ENCODE measurements around the gene SIPA1L3.

Gene SIPA1L3

GRCh38 chr19:38194061-38194701 lies 287.2 kb downstream of the SIPA1L3 start:
- H3K4me3 ChIP-seq (ENCODE audit: low read depth in 1 of 2, low read length in 2 of 2): no peak overlapping the region
- no peaks in the 10 kb centered on the region for H3K9me3 ChIP-seq (ENCODE audit: control insufficient read depth in 1 of 2, low read length in 2 of 2)
- no peaks in the 10 kb centered on the region for H3K27me3 ChIP-seq (ENCODE audit: low read depth, low read length)
- peaks cover 0 to 23% of the 10 kb centered on the region in 2 donors for H3K36me3 ChIP-seq (ENCODE audit: control insufficient read depth in 1 of 2, insufficient read depth in 2 of 2, low read length in 2 of 2)
- no peak overlapping the region for H3K27ac ChIP-seq (ENCODE audit: low read length)
- H3K4me1 ChIP-seq (ENCODE audit: control insufficient read depth in 1 of 2, insufficient read depth in 2 of 2, low read length in 2 of 2): no peaks in the 10 kb centered on the region

- no peak overlapping the region for H3K27ac ChIP-seq (ENCODE audit: low read length)
- no peaks in the 10 kb centered on the region for H3K4me1 ChIP-seq (ENCODE audit: control insufficient read depth in 1 of 2, insufficient read depth in 2 of 2, low read length in 2 of 2)
- H3K4me3 ChIP-seq (ENCODE audit: low read depth in 1 of 2, low read length in 2 of 2): no peak overlapping the region
- no peaks in the 10 kb centered on the region for H3K9me3 ChIP-seq (ENCODE audit: control insufficient read depth in 1 of 2, low read length in 2 of 2)
- no peaks in the 10 kb centered on the region for H3K27me3 ChIP-seq (ENCODE audit: low read depth, low read length)
- peaks cover 0 to 26% of the 10 kb centered on the region in 2 donors for H3K36me3 ChIP-seq (ENCODE audit: control insufficient read depth in 1 of 2, insufficient read depth in 2 of 2, low read length in 2 of 2)
Observed at GRCh38 chr19:38195237-38195636, 288.2 kb downstream of the SIPA1L3 start.

GRCh38 chr19:38196245-38196837 lies 289.3 kb downstream of the SIPA1L3 start:
- H3K4me1 ChIP-seq (ENCODE audit: control insufficient read depth in 1 of 2, insufficient read depth in 2 of 2, low read length in 2 of 2): no peaks in the 10 kb centered on the region
- H3K36me3 ChIP-seq (ENCODE audit: control insufficient read depth in 1 of 2, insufficient read depth in 2 of 2, low read length in 2 of 2): peaks cover 3 to 26% of the 10 kb centered on the region in 2 donors
- H3K27ac ChIP-seq (ENCODE audit: low read length): no peak overlapping the region
- no peak overlapping the region for H3K4me3 ChIP-seq (ENCODE audit: low read depth in 1 of 2, low read length in 2 of 2)
- H3K9me3 ChIP-seq (ENCODE audit: control insufficient read depth in 1 of 2, low read length in 2 of 2): no peaks in the 10 kb centered on the region
- no peaks in the 10 kb centered on the region for H3K27me3 ChIP-seq (ENCODE audit: low read depth, low read length)

- Histone ChIP-seq H3K9me3 (ENCODE audit: control insufficient read depth in 1 of 2, low read length in 2 of 2) (no peaks in the 10 kb centered on the region), H3K27ac (ENCODE audit: low read length) (no peak overlapping the region), H3K4me1 (ENCODE audit: control insufficient read depth in 1 of 2, insufficient read depth in 2 of 2, low read length in 2 of 2) (no peaks in the 10 kb centered on the region), H3K27me3 (ENCODE audit: low read depth, low read length) (no peaks in the 10 kb centered on the region), H3K36me3 (ENCODE audit: control insufficient read depth in 1 of 2, insufficient read depth in 2 of 2, low read length in 2 of 2) (peaks cover 10 to 28% of the 10 kb centered on the region in 2 donors), H3K4me3 (ENCODE audit: low read depth in 1 of 2, low read length in 2 of 2) (no peak overlapping the region)
Observed at GRCh38 chr19:38196948-38197656, 290.1 kb downstream of the SIPA1L3 start.

- peaks cover 15 to 33% of the 10 kb centered on the region in 2 donors for H3K36me3 ChIP-seq (ENCODE audit: control insufficient read depth in 1 of 2, insufficient read depth in 2 of 2, low read length in 2 of 2)
Observed at GRCh38 chr19:38197937-38198704, 291.1 kb downstream of the SIPA1L3 start.

GRCh38 chr19:38199340-38199739 lies 292.3 kb downstream of the SIPA1L3 start:
- no peaks in the 10 kb centered on the region for H3K9me3 ChIP-seq (ENCODE audit: control insufficient read depth in 1 of 2, low read length in 2 of 2)
- peaks cover 15 to 45% of the 10 kb centered on the region in 2 donors for H3K36me3 ChIP-seq (ENCODE audit: control insufficient read depth in 1 of 2, insufficient read depth in 2 of 2, low read length in 2 of 2)
- no peaks in the 10 kb centered on the region for H3K4me1 ChIP-seq (ENCODE audit: control insufficient read depth in 1 of 2, insufficient read depth in 2 of 2, low read length in 2 of 2)
- no peaks in the 10 kb centered on the region for H3K27me3 ChIP-seq (ENCODE audit: low read depth, low read length)
- no peak overlapping the region for H3K4me3 ChIP-seq (ENCODE audit: low read depth in 1 of 2, low read length in 2 of 2)
- no peak overlapping the region for H3K27ac ChIP-seq (ENCODE audit: low read length)

More at GRCh38 chr19:38197937-38198704, 291.1 kb downstream of the SIPA1L3 start:
- Histone ChIP-seq H3K4me3 (ENCODE audit: low read depth in 1 of 2, low read length in 2 of 2) (no peak overlapping the region), H3K4me1 (ENCODE audit: control insufficient read depth in 1 of 2, insufficient read depth in 2 of 2, low read length in 2 of 2) (no peaks in the 10 kb centered on the region), H3K9me3 (ENCODE audit: control insufficient read depth in 1 of 2, low read length in 2 of 2) (no peaks in the 10 kb centered on the region), H3K27ac (ENCODE audit: low read length) (no peak overlapping the region), H3K27me3 (ENCODE audit: low read depth, low read length) (no peaks in the 10 kb centered on the region)

- peaks cover 15 to 59% of the 10 kb centered on the region in 2 donors for H3K36me3 ChIP-seq (ENCODE audit: control insufficient read depth in 1 of 2, insufficient read depth in 2 of 2, low read length in 2 of 2)
Observed at GRCh38 chr19:38201731-38202130, 294.7 kb downstream of the SIPA1L3 start.

GRCh38 chr19:38202504-38202903 lies 295.5 kb downstream of the SIPA1L3 start:
- no peaks in the 10 kb centered on the region for H3K27me3 ChIP-seq (ENCODE audit: low read depth, low read length)
- no peaks in the 10 kb centered on the region for H3K9me3 ChIP-seq (ENCODE audit: control insufficient read depth in 1 of 2, low read length in 2 of 2)
- no peak overlapping the region for H3K27ac ChIP-seq (ENCODE audit: low read length)
- H3K4me3 ChIP-seq (ENCODE audit: low read depth in 1 of 2, low read length in 2 of 2): no peak overlapping the region
- peaks cover 15 to 62% of the 10 kb centered on the region in 2 donors for H3K36me3 ChIP-seq (ENCODE audit: control insufficient read depth in 1 of 2, insufficient read depth in 2 of 2, low read length in 2 of 2)
- H3K4me1 ChIP-seq (ENCODE audit: control insufficient read depth in 1 of 2, insufficient read depth in 2 of 2, low read length in 2 of 2): no peaks in the 10 kb centered on the region

More at GRCh38 chr19:38201731-38202130, 294.7 kb downstream of the SIPA1L3 start:
- no peaks in the 10 kb centered on the region for H3K4me1 ChIP-seq (ENCODE audit: control insufficient read depth in 1 of 2, insufficient read depth in 2 of 2, low read length in 2 of 2)
- no peaks in the 10 kb centered on the region for H3K9me3 ChIP-seq (ENCODE audit: control insufficient read depth in 1 of 2, low read length in 2 of 2)
- no peak overlapping the region for H3K4me3 ChIP-seq (ENCODE audit: low read depth in 1 of 2, low read length in 2 of 2)
- no peaks in the 10 kb centered on the region for H3K27me3 ChIP-seq (ENCODE audit: low read depth, low read length)
- no peak overlapping the region for H3K27ac ChIP-seq (ENCODE audit: low read length)

- H3K9me3 ChIP-seq (ENCODE audit: control insufficient read depth in 1 of 2, low read length in 2 of 2): no peaks in the 10 kb centered on the region
- no peaks in the 10 kb centered on the region for H3K27me3 ChIP-seq (ENCODE audit: low read depth, low read length)
- H3K4me3 ChIP-seq (ENCODE audit: low read depth in 1 of 2, low read length in 2 of 2): no peak overlapping the region
- H3K27ac ChIP-seq (ENCODE audit: low read length): no peak overlapping the region
- peaks cover 15 to 58% of the 10 kb centered on the region in 2 donors for H3K36me3 ChIP-seq (ENCODE audit: control insufficient read depth in 1 of 2, insufficient read depth in 2 of 2, low read length in 2 of 2)
- H3K4me1 ChIP-seq (ENCODE audit: control insufficient read depth in 1 of 2, insufficient read depth in 2 of 2, low read length in 2 of 2): no peaks in the 10 kb centered on the region
Observed at GRCh38 chr19:38203197-38203596, 296.2 kb downstream of the SIPA1L3 start.

- Histone ChIP-seq H3K36me3 (ENCODE audit: control insufficient read depth in 1 of 2, insufficient read depth in 2 of 2, low read length in 2 of 2) (peaks cover 15 to 53% of the 10 kb centered on the region in 2 donors), H3K9me3 (ENCODE audit: control insufficient read depth in 1 of 2, low read length in 2 of 2) (no peaks in the 10 kb centered on the region), H3K4me3 (ENCODE audit: low read depth in 1 of 2, low read length in 2 of 2) (no peak overlapping the region), H3K27me3 (ENCODE audit: low read depth, low read length) (no peaks in the 10 kb centered on the region), H3K4me1 (ENCODE audit: control insufficient read depth in 1 of 2, insufficient read depth in 2 of 2, low read length in 2 of 2) (peaks cover 0 to 3% of the 10 kb centered on the region in 2 donors), H3K27ac (ENCODE audit: low read length) (no peak overlapping the region)
Observed at GRCh38 chr19:38204096-38204495, 297.1 kb downstream of the SIPA1L3 start.

- H3K36me3 ChIP-seq (ENCODE audit: control insufficient read depth in 1 of 2, insufficient read depth in 2 of 2, low read length in 2 of 2): peaks cover 15 to 53% of the 10 kb centered on the region in 2 donors
- no peaks in the 10 kb centered on the region for H3K9me3 ChIP-seq (ENCODE audit: control insufficient read depth in 1 of 2, low read length in 2 of 2)
- H3K4me1 ChIP-seq (ENCODE audit: control insufficient read depth in 1 of 2, insufficient read depth in 2 of 2, low read length in 2 of 2): peaks cover 0 to 10% of the 10 kb centered on the region in 2 donors
- no peak overlapping the region for H3K4me3 ChIP-seq (ENCODE audit: low read depth in 1 of 2, low read length in 2 of 2)
- H3K27ac ChIP-seq (ENCODE audit: low read length): no peak overlapping the region
- H3K27me3 ChIP-seq (ENCODE audit: low read depth, low read length): peaks cover 2% of the 10 kb centered on the region
Observed at GRCh38 chr19:38204728-38205127, 297.7 kb downstream of the SIPA1L3 start.

Measured in muscle layer of duodenum (tissue), 2 donors.